HG03442 (cell line): ENCODE measurements around the gene CADPS.

Source experiments
- ATAC-seq: cut with Tn5 transposase; IDR thresholded peaks from one replicate; pipeline ENCODE4 v1.9.1; 2021; ENCODE audit warnings: mild to moderate bottlenecking, moderate library complexity; ENCODE audit not compliant: unreplicated experiment

CADPS gene

GRCh38 chr3:62757045-62757444 is 118.2 kb downstream of the CADPS start:
- no peak for ATAC-seq

GRCh38 chr3:62755285-62755684 is 119.9 kb downstream of the CADPS start:
- ATAC-seq = no peak

GRCh38 chr3:62749657-62750056 is 125.6 kb downstream of the CADPS start:
- no peak for ATAC-seq

GRCh38 chr3:62749130-62749529 is 126.1 kb downstream of the CADPS start:
- no peak for ATAC-seq

GRCh38 chr3:62737449-62737848 is 137.8 kb downstream of the CADPS start:
- no peak for ATAC-seq

GRCh38 chr3:62735510-62735909 is 139.7 kb downstream of the CADPS start:
- ATAC-seq = no peak

GRCh38 chr3:62732183-62732904 is 142.9 kb downstream of the CADPS start:
- no peak for ATAC-seq

- ATAC-seq = no peak
These were observed 147.2 kb downstream of the CADPS start for GRCh38 chr3:62727981-62728380.

GRCh38 chr3:62727536-62727935 is 147.7 kb downstream of the CADPS start:
- no peak for ATAC-seq

GRCh38 chr3:62724503-62724902 is 150.7 kb downstream of the CADPS start:
- ATAC-seq = no peak

- ATAC-seq = no peak
These were observed 151.3 kb downstream of the CADPS start for GRCh38 chr3:62723914-62724217.

GRCh38 chr3:62723166-62723913 is 151.9 kb downstream of the CADPS start:
- ATAC-seq = no peak

GRCh38 chr3:62722344-62722743 is 152.9 kb downstream of the CADPS start:
- no peak for ATAC-seq

- no peak for ATAC-seq
These were observed 156.5 kb downstream of the CADPS start for GRCh38 chr3:62718515-62719320.

- no peak for ATAC-seq
These were observed 157.2 kb downstream of the CADPS start for GRCh38 chr3:62718011-62718410.

- no peak for ATAC-seq
These were observed 162.5 kb downstream of the CADPS start for GRCh38 chr3:62712746-62713145.

GRCh38 chr3:62710751-62711150 is 164.5 kb downstream of the CADPS start:
- ATAC-seq = no peak

- ATAC-seq = no peak
These were observed 166.4 kb downstream of the CADPS start for GRCh38 chr3:62708638-62709373.

GRCh38 chr3:62705721-62706120 is 169.5 kb downstream of the CADPS start:
- no peak for ATAC-seq

GRCh38 chr3:62703451-62704167 is 171.6 kb downstream of the CADPS start:
- ATAC-seq = no peak
